Breast epithelium (tissue), 4 donors: Measurements from ENCODE around the gene PRR32. TPM values are rescaled to one million over a fixed set of nuclear protein-coding genes. Genes with fewer than 3 reads are reported as not detected.
"Not testable (repeated sequence)": the region's sequence is repeated elsewhere in the genome, so short reads cannot be mapped to it uniquely, and the experiment has no call there.

Experiments used
- DNase-seq, 2 donors: peaks; one replicate each; pipeline ENCODE4 v3.0.0-alpha.2; 2019; ENCODE audit warnings: low spot score in 2 of 2
- H3K27ac ChIP-seq, 2 donors: fragments of 200-600 bp; sonication (generic) in 1 of 2; one replicate each; pipeline ENCODE4 v1.5.1; 2016 to 2019; ENCODE audit warnings: mild to moderate bottlenecking in 1 of 2
- H3K27me3 ChIP-seq, 2 donors: fragments of 200-600 bp; sonication (generic) in 1 of 2; one replicate each; pipeline versions ENCODE4 v1.5.1 to v1.6.0; 2017 to 2019; ENCODE audit warnings: control low read depth in 1 of 2, mild to moderate bottlenecking in 1 of 2
- H3K36me3 ChIP-seq: fragments of 200-600 bp; one replicate; pipeline ENCODE4 v1.5.1; 2019
- H3K4me1 ChIP-seq, 2 donors: fragments of 200-600 bp; sonication (generic); one replicate each; pipeline ENCODE4 v1.5.1; 2016 to 2019; ENCODE audit warnings: control low read depth in 1 of 2
- H3K4me3 ChIP-seq, 3 donors: fragments of 200-600 bp; sonication (generic); 1 replicate in 2 of 3; 2 replicates in 1 of 3; pipeline ENCODE4 v1.5.1; 2016 to 2019; ENCODE audit warnings: mild to moderate bottlenecking in 3 of 3, moderate library complexity in 2 of 3
- H3K9me3 ChIP-seq, 2 donors: fragments of 200-600 bp; sonication (generic) in 1 of 2; one replicate each; pipeline ENCODE4 v1.5.1; 2016 to 2019; ENCODE audit warnings: control low read depth in 1 of 2
- CTCF ChIP-seq, 3 donors: fragments of 450-650 bp; IDR thresholded peaks; one replicate each; pipeline ENCODE4 v1.5.1; 2016 to 2017; ENCODE audit warnings: antibody characterized with exemption in 3 of 3, mild to moderate bottlenecking in 3 of 3, moderate library complexity in 3 of 3
- POLR2A ChIP-seq: fragments of 450-650 bp; IDR thresholded peaks from one replicate; pipeline ENCODE4 v1.6.1; 2016; ENCODE audit warnings: antibody characterized with exemption, mild to moderate bottlenecking, moderate library complexity
- POLR2AphosphoS5 ChIP-seq, 3 donors: sonication (generic); formaldehyde crosslinking; IDR thresholded peaks; one replicate each; pipeline ENCODE4 v1.6.1; 2017; ENCODE audit warnings: antibody characterized with exemption in 3 of 3
- intact Hi-C: fragments of 100-400 bp; cut with DNase I; formaldehyde crosslinking; loops from one replicate; pipeline ENCODE4 v1.15.1; 2023; ENCODE audit warnings: low total_unique reads
- total RNA-seq, 3 donors: library from RNA; depleted of rRNA; stranded (reverse); fragments of >200 nt; gene quantifications; one replicate each; pipeline ENCODE4 v1.1.0, GENCODE V29; 2016

Gene PRR32
- total RNA-seq = not detected

- Histone ChIP-seq H3K27ac (no peak within 1 kb of the TSS), H3K36me3 (no peaks in the 10 kb centered on the region), H3K27me3 (peaks cover 0 to 13% of the 10 kb centered on the region in 2 donors), H3K4me3 (no peak within 1 kb of the TSS), H3K9me3 (no peaks in the 10 kb centered on the region), H3K4me1 (no peaks in the 10 kb centered on the region)
- no peak for DNase-seq
- intact Hi-C loops = no loop called here
- TF ChIP-seq CTCF (IDR thresholded peaks at IDR 0.05) (no peak), POLR2AphosphoS5 (IDR thresholded peaks at IDR 0.05) (no peak), POLR2A (no peak)
Observed at GRCh38 chrX:126819429-126819828, at the start of gene PRR32. PRR32 (plus strand) TSS chrX:126819729; CDS start chrX:126819844, 115 bp downstream.

GRCh38 chrX:126770179-126770578 lies 49.4 kb upstream of the PRR32 start:
- H3K36me3 ChIP-seq = no peaks in the 10 kb centered on the region
- H3K27me3 ChIP-seq = no peaks in the 10 kb centered on the region
- intact Hi-C loops = no loop called here
- DNase-seq = no peak
- TF ChIP-seq POLR2AphosphoS5 (IDR thresholded peaks at IDR 0.05) (no peak), POLR2A (no peak), CTCF (IDR thresholded peaks at IDR 0.05) (peak in 2 of 3 donors; percentile 24 to 34)
- H3K4me1 ChIP-seq = no peaks in the 10 kb centered on the region
- H3K4me3 ChIP-seq = no peak overlapping the region
- peaks cover 3 to 14% of the 10 kb centered on the region in 2 donors for H3K9me3 ChIP-seq
- H3K27ac ChIP-seq = no peak overlapping the region

GRCh38 chrX:126785539-126785938 lies 34.0 kb upstream of the PRR32 start:
- H3K27ac ChIP-seq = no peak overlapping the region
- intact Hi-C loops = no loop called here
- peaks cover 0 to 10% of the 10 kb centered on the region in 2 donors for H3K27me3 ChIP-seq
- H3K9me3 ChIP-seq = peaks cover 0 to 4% of the 10 kb centered on the region in 2 donors
- no peak for DNase-seq
- H3K4me3 ChIP-seq = no peak overlapping the region
- H3K36me3 ChIP-seq = no peaks in the 10 kb centered on the region
- H3K4me1 ChIP-seq = no peaks in the 10 kb centered on the region
- TF ChIP-seq CTCF (IDR thresholded peaks at IDR 0.05) = no peak
- TF ChIP-seq POLR2AphosphoS5 (IDR thresholded peaks at IDR 0.05) = no peak
- TF ChIP-seq POLR2A = no peak

- no peaks in the 10 kb centered on the region for H3K27me3 ChIP-seq
- no peaks in the 10 kb centered on the region for H3K36me3 ChIP-seq
- H3K4me3 ChIP-seq = no peak overlapping the region
- intact Hi-C loops = loop anchor here (5.0 kb wide), 1 partner anchor 407 kb away; no protein-coding TSS in a partner anchor
- H3K9me3 ChIP-seq = no peaks in the 10 kb centered on the region
- no peak for DNase-seq
- H3K4me1 ChIP-seq = no peaks in the 10 kb centered on the region
- TF ChIP-seq CTCF (IDR thresholded peaks at IDR 0.05) (no peak), POLR2A (no peak), POLR2AphosphoS5 (IDR thresholded peaks at IDR 0.05) (no peak)
- no peak overlapping the region for H3K27ac ChIP-seq
Observed at GRCh38 chrX:126799059-126799458, 20.5 kb upstream of the PRR32 start.

- peaks cover 3 to 22% of the 10 kb centered on the region in 2 donors for H3K9me3 ChIP-seq
- intact Hi-C loops, H3K4me1 ChIP-seq, H3K27me3 ChIP-seq, H3K4me3 ChIP-seq, H3K27ac ChIP-seq, DNase-seq, H3K36me3 ChIP-seq: not testable (repeated sequence)
Observed at GRCh38 chrX:126806784-126807183, 12.7 kb upstream of the PRR32 start.

DNA sequence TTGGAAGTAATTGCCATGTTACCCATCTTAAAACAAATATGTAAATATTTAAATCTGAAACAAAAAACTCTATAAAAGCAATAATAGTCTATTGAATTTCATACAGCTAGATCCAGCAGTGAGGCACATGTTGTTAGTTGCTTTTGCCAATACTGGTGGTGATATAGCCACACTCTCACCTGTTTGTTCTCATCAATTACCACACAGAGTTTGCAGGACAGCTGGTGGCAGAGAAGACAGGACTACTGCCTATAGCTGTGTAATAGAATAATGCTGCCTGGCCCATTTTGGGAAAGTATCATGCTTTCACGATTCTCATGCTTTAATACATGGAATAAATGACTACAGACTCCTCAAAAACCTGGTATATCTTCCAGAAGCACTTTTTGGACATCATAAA lies 3.7 kb upstream of the PRR32 start:
- no peak for TF ChIP-seq CTCF (IDR thresholded peaks at IDR 0.05)
- TF ChIP-seq POLR2AphosphoS5 (IDR thresholded peaks at IDR 0.05) = no peak
- no peak for TF ChIP-seq POLR2A
- no peak overlapping the region for H3K4me3 ChIP-seq
- H3K27ac ChIP-seq = no peak overlapping the region
- no peaks in the 10 kb centered on the region for H3K9me3 ChIP-seq
- H3K27me3 ChIP-seq = peaks cover 0 to 3% of the 10 kb centered on the region in 2 donors
- H3K36me3 ChIP-seq = no peaks in the 10 kb centered on the region
- no peak for DNase-seq
- intact Hi-C loops = no loop called here
- no peaks in the 10 kb centered on the region for H3K4me1 ChIP-seq
